Measurements from ENCODE around the gene AGTPBP1.
"Not testable (repeated sequence)": the region's sequence is repeated elsewhere in the genome, so short reads cannot be mapped to it uniquely, and the experiment has no call there.

The AGTPBP1 gene

DNA sequence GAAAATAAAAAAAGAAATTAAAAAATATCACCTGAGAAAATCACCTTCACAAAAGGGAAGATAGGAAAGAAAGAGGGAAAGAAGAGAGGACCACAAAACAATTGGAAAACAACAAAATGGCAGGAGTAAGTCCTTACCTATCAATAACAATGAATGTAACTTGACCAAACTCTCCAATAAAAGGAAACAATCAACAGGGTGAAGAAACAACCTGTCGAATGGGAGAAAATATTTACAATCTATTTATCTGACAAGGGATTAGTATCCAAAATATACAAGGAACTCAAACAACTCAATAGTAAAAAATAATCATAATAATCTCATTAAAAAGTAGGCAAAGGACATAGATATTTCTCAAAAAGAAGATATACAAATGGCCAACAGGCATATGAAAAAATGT, 135.8 kb downstream of the AGTPBP1 start:
- Mint-ChIP-seq H3K9me3 (no peaks in the 10 kb centered on the region), H3K36me3 (ENCODE audit: insufficient read depth) (peaks cover 11% of the 10 kb centered on the region), H3K27ac (ENCODE audit: low read depth) (no peak overlapping the region), H3K27me3 (no peaks in the 10 kb centered on the region), H3K4me1 (peaks cover 65% of the 10 kb centered on the region), H3K4me3 (no peak overlapping the region)
- no peak for ATAC-seq (replicated peaks; ENCODE audit: extremely low read depth, poor library complexity, severe bottlenecking)
- no peak for DNase-seq (ENCODE audit: low spot score in 2 of 2)

DNA sequence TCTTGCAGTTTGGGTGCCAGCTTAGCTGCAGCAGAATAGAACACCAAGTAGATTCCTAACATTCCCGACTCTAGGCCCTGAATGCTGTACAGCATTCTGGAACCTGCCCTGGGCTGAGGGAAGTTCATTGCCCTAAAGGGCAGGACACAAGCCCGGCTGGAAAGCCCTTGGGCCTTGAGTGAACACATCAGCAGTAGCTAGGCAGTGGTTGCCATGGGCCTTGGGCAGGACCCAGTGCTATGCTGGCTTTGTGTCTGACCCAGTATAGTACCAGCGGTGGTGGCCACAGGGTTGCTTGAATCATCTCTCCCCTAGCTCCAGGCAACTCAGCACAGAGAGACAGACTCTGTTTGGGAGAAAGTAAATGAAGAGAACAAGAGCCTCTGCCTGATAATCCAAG, 137.8 kb downstream of the AGTPBP1 start:
- peaks cover 73% of the 10 kb centered on the region for H3K4me1 Mint-ChIP-seq
- no peak overlapping the region for H3K4me3 Mint-ChIP-seq
- H3K27ac Mint-ChIP-seq (ENCODE audit: low read depth): no peak overlapping the region
- no peaks in the 10 kb centered on the region for H3K9me3 Mint-ChIP-seq
- no peak for DNase-seq (ENCODE audit: low spot score in 2 of 2)
- no peaks in the 10 kb centered on the region for H3K27me3 Mint-ChIP-seq
- ATAC-seq (replicated peaks; ENCODE audit: extremely low read depth, poor library complexity, severe bottlenecking): no peak
- peaks cover 12% of the 10 kb centered on the region for H3K36me3 Mint-ChIP-seq (ENCODE audit: insufficient read depth)

DNA sequence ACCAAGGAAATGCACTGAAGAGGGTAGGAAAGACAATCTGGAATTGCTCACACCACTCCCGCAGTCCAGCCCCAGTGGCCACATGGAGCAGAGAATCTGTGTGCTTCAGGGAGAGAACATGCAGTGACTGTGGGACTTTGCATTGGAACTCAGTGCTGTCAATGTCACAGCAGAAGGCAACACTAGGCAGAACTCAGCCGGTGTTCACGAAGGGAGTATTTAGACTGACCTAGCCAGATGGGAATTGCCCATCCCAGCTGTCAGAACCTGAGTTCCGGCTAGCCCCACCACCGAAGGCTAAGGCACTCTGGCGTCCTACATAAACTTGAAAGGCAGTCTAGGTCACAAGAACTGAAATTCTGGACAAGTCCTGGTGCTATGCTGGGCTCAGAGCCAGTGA, 139.0 kb downstream of the AGTPBP1 start:
- Mint-ChIP-seq H3K36me3 (ENCODE audit: insufficient read depth) (peaks cover 12% of the 10 kb centered on the region), H3K27me3 (no peaks in the 10 kb centered on the region), H3K4me3 (no peak overlapping the region), H3K9me3 (no peaks in the 10 kb centered on the region), H3K4me1 (peaks cover 68% of the 10 kb centered on the region), H3K27ac (ENCODE audit: low read depth) (peak overlapping the region; percentile 30)
- DNase-seq (ENCODE audit: low spot score in 2 of 2) (no peak), ATAC-seq (replicated peaks; ENCODE audit: extremely low read depth, poor library complexity, severe bottlenecking) (no peak)

DNA sequence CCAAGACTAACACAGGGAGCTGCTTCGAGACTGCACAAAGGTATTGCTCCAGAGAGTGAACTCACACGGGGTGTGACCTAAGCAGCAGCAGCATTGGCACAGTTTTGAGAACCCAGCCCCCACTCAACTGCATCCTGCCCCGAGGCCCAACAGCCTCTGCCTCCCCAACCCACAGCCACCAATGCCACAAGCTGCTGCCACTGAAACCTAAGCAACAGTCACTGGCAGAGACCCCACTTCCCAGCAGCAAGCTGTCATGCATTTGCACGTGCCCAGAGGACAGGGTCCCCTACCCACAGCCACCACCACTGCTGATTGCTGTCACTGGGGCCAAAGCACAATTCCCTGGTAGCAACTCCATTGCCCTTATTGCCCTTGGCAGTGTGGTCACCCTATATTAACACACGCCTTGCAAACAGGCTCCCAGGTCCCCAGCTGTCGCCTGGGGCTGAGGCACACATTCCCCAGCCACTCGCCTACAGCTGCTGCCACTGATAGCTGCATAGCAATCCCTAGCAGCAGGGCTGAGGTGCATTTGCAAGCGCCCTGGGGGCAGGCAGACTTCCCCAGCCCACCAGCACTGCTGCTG, 141.0 kb downstream of the AGTPBP1 start:
- H3K4me3 Mint-ChIP-seq: peak overlapping the region; percentile 26
- H3K36me3 Mint-ChIP-seq (ENCODE audit: insufficient read depth): peaks cover 11% of the 10 kb centered on the region
- peaks cover 59% of the 10 kb centered on the region for H3K4me1 Mint-ChIP-seq
- DNase-seq (ENCODE audit: low spot score in 2 of 2) (peak in 1 of 2 donors; percentile 30), ATAC-seq (replicated peaks; ENCODE audit: extremely low read depth, poor library complexity, severe bottlenecking) (peak; percentile 91)
- no peaks in the 10 kb centered on the region for H3K27me3 Mint-ChIP-seq
- H3K27ac Mint-ChIP-seq (ENCODE audit: low read depth): peak overlapping the region; percentile 30
- H3K9me3 Mint-ChIP-seq: no peaks in the 10 kb centered on the region

DNA sequence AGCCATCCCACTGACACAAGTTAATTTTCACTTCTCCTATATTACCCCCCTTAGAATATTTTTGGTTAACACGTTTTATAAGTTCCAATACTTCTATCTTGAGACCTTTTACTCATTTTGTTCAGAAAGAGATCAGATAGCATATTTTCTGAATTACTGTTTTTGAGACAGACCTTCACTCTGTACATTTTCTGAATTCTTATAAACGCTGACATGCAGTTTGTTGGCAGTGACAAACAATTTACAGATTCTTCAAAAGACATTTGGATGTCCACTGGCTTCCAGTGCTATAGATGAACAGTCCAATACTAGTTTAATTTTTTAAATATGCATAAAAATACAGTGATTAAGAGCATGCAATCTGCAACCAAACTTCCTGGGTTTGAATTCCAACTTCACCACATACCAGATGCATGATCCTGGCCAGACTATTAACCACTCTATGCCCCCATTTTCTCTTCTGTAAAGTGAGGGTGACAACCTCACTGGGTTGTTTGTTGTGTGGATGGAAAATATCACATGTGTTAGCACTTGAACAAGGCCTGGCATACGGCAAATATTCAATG, 142.1 kb downstream of the AGTPBP1 start:
- no peaks in the 10 kb centered on the region for H3K27me3 Mint-ChIP-seq
- H3K9me3 Mint-ChIP-seq: no peaks in the 10 kb centered on the region
- peaks cover 50% of the 10 kb centered on the region for H3K4me1 Mint-ChIP-seq
- ATAC-seq (replicated peaks; ENCODE audit: extremely low read depth, poor library complexity, severe bottlenecking) (no peak), DNase-seq (ENCODE audit: low spot score in 2 of 2) (no peak)
- H3K4me3 Mint-ChIP-seq: no peak overlapping the region
- no peak overlapping the region for H3K27ac Mint-ChIP-seq (ENCODE audit: low read depth)
- peaks cover 14% of the 10 kb centered on the region for H3K36me3 Mint-ChIP-seq (ENCODE audit: insufficient read depth)

DNA sequence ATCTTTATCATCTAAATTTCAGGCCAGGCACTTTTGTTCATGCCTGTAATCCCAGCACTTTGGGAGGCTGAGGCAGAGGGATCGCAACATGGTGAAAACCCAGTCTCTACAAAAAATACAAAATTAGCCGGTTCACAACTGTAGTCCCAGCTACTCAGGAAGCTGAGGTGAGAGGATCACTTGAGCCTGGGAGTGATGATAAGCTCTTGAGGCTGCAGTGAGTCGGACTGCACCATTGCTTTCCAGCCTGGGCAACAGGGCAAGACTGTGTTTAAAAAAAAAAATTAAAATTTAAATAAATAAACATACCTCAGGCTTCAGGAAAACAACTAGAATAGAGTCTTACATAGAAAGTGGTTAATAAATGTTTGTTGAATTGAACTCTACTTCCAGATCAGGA, 147.4 kb downstream of the AGTPBP1 start:
- Mint-ChIP-seq H3K9me3 (no peaks in the 10 kb centered on the region), H3K27ac (ENCODE audit: low read depth) (no peak overlapping the region), H3K27me3 (no peaks in the 10 kb centered on the region), H3K4me3 (no peak overlapping the region), H3K4me1 (peaks cover 8% of the 10 kb centered on the region), H3K36me3 (ENCODE audit: insufficient read depth) (peaks cover 19% of the 10 kb centered on the region)
- DNase-seq (ENCODE audit: low spot score in 2 of 2): no peak
- no peak for ATAC-seq (replicated peaks; ENCODE audit: extremely low read depth, poor library complexity, severe bottlenecking)

DNA sequence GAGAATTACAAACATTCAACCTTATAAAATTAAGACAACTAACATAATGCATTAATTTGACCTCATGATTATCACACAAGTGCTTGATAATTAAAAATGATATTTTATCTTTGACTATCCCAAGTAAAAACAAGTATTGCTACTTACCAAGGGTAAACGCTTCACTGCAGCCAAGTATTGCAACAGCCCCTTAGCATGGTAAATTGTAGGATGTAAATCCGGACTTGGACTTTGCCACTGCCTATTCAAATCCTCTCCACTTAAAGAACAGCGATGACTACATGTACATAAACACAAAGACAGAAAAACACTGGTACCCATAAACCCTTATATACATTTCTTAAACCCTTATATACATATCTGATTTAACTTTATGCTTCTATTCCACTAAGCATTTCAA, 155.1 kb downstream of the AGTPBP1 start:
- H3K27ac Mint-ChIP-seq (ENCODE audit: low read depth): no peak overlapping the region
- H3K9me3 Mint-ChIP-seq: no peaks in the 10 kb centered on the region
- H3K4me3 Mint-ChIP-seq: no peak overlapping the region
- ATAC-seq (replicated peaks; ENCODE audit: extremely low read depth, poor library complexity, severe bottlenecking): no peak
- DNase-seq (ENCODE audit: low spot score in 2 of 2): no peak
- peaks cover 27% of the 10 kb centered on the region for H3K36me3 Mint-ChIP-seq (ENCODE audit: insufficient read depth)
- no peaks in the 10 kb centered on the region for H3K27me3 Mint-ChIP-seq
- peaks cover 5% of the 10 kb centered on the region for H3K4me1 Mint-ChIP-seq

DNA sequence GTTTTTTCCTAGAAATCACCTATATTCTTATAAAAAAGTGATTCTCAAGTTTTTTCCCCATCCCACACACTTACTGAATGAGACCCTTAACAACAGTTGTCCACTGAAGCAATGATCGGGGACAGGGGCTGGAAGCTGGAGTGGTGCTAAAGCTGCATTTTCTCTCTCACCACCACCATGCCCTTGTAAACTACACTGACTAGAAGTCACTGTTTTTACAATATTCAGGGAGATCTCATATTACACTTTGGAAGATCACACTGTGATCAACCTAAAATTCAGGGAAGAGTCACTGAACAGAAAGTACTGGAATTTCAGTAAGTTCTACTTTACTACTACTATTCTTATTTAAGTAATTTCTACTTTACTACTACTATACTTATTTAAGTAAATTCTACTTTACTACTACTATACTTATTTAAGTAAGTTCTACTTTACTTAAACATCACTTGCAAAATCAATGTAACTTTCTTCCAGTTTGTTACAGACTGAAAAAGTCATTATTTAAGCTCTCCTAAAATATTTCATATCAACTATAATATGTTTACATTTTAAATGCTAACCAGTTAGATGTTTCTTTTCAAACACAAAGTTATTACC, 164.3 kb downstream of the AGTPBP1 start:
- no peak for DNase-seq (ENCODE audit: low spot score in 2 of 2)
- H3K9me3 Mint-ChIP-seq: no peaks in the 10 kb centered on the region
- H3K4me1 Mint-ChIP-seq: no peaks in the 10 kb centered on the region
- ATAC-seq (replicated peaks; ENCODE audit: extremely low read depth, poor library complexity, severe bottlenecking): no peak
- peaks cover 16% of the 10 kb centered on the region for H3K36me3 Mint-ChIP-seq (ENCODE audit: insufficient read depth)
- no peak overlapping the region for H3K4me3 Mint-ChIP-seq
- no peaks in the 10 kb centered on the region for H3K27me3 Mint-ChIP-seq
- no peak overlapping the region for H3K27ac Mint-ChIP-seq (ENCODE audit: low read depth)

DNA sequence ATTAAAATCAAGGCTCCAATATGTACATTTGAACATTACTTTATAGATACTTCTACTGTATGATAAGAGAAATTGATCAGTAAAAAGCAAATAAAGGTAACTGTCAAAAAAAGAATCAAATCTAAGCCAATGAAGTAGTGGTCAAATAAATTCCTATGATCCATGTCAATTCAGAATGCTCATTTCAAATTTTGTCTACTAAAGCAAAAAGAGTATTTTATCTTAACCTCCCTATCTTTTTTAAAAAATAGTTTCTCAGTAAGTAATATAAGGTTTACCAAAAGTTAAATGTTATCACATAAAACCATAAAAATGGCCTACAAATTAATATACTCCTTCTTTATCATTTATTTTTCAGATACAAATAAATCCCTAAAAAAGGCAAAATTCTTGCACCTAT, 165.9 kb downstream of the AGTPBP1 start:
- no peak overlapping the region for H3K27ac Mint-ChIP-seq (ENCODE audit: low read depth)
- H3K4me3 Mint-ChIP-seq: no peak overlapping the region
- H3K9me3 Mint-ChIP-seq: no peaks in the 10 kb centered on the region
- DNase-seq (ENCODE audit: low spot score in 2 of 2) (no peak), ATAC-seq (replicated peaks; ENCODE audit: extremely low read depth, poor library complexity, severe bottlenecking) (no peak)
- no peaks in the 10 kb centered on the region for H3K27me3 Mint-ChIP-seq
- peaks cover 21% of the 10 kb centered on the region for H3K36me3 Mint-ChIP-seq (ENCODE audit: insufficient read depth)
- H3K4me1 Mint-ChIP-seq: no peaks in the 10 kb centered on the region

DNA sequence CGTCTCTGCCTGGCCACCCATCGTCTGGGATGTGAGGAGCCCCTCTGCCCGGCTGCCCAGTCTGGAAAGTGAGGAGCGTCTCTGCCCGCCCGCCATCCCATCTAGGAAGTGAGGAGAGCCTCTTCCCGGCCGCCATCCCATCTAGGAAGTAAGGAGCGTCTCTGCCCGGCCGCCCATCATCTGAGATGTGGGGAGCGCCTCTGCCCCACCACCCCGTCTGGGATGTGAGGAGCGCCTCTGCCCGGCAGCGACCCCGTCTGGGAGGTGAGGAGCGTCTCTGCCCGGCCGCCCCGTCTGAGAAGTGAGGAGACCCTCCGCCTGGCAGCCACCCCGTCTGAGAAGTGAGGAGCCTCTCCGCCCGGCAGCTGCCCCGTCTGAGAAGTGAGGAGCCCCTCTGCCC, 168.2 kb downstream of the AGTPBP1 start:
- H3K4me1 Mint-ChIP-seq: peaks cover 11% of the 10 kb centered on the region
- not testable (repeated sequence) for H3K27me3 Mint-ChIP-seq; ATAC-seq (replicated peaks; ENCODE audit: extremely low read depth, poor library complexity, severe bottlenecking); H3K9me3 Mint-ChIP-seq; DNase-seq (ENCODE audit: low spot score in 2 of 2); H3K4me3 Mint-ChIP-seq; H3K27ac Mint-ChIP-seq (ENCODE audit: low read depth)
- H3K36me3 Mint-ChIP-seq (ENCODE audit: insufficient read depth): peaks cover 23% of the 10 kb centered on the region

DNA sequence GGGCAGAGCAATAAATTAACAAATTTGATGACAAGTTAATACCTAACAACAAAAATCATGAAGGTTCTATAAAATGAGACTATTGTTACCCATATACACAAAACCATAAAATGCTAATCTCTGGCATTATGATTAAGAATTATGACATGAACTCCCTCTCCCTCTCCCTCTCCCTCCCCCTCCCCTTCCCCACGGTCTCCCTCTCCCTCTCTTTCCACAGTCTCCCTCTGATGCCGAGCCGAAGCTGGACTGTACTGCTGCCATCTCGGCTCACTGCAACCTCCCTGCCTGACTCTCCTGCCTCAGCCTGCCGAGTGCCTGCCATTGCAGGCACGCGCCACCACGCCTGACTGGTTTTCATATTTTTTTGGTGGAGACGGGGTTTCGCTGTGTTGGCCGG, 168.8 kb downstream of the AGTPBP1 start:
- Mint-ChIP-seq H3K4me1 (peaks cover 15% of the 10 kb centered on the region), H3K36me3 (ENCODE audit: insufficient read depth) (peaks cover 23% of the 10 kb centered on the region)
- not testable (repeated sequence) for H3K27me3 Mint-ChIP-seq; H3K27ac Mint-ChIP-seq (ENCODE audit: low read depth); DNase-seq (ENCODE audit: low spot score in 2 of 2); H3K9me3 Mint-ChIP-seq; H3K4me3 Mint-ChIP-seq; ATAC-seq (replicated peaks; ENCODE audit: extremely low read depth, poor library complexity, severe bottlenecking)

DNA sequence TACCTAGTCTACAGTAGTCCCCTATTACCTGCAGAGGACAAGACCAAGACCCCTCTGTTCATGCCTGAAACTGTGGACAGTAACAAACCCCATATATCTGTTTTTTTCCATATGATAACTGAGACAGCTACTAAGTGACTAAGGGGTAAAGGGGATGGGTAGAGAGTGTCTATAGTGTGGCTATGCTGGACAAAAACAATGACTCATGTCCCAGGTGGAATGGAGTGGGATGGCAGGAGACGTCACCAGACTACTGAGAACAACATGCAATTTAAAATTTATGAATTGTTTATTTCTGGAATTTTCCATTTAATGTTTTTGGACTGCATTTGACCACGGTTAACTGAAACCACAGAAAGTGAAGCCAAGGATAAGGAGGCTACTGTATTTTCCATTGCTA, 171.8 kb downstream of the AGTPBP1 start:
- ATAC-seq (replicated peaks; ENCODE audit: extremely low read depth, poor library complexity, severe bottlenecking) (no peak), DNase-seq (ENCODE audit: low spot score in 2 of 2) (no peak)
- H3K27me3 Mint-ChIP-seq: no peaks in the 10 kb centered on the region
- no peaks in the 10 kb centered on the region for H3K9me3 Mint-ChIP-seq
- H3K4me1 Mint-ChIP-seq: peaks cover 15% of the 10 kb centered on the region
- no peak overlapping the region for H3K27ac Mint-ChIP-seq (ENCODE audit: low read depth)
- H3K36me3 Mint-ChIP-seq (ENCODE audit: insufficient read depth): peaks cover 19% of the 10 kb centered on the region
- H3K4me3 Mint-ChIP-seq: no peak overlapping the region

DNA sequence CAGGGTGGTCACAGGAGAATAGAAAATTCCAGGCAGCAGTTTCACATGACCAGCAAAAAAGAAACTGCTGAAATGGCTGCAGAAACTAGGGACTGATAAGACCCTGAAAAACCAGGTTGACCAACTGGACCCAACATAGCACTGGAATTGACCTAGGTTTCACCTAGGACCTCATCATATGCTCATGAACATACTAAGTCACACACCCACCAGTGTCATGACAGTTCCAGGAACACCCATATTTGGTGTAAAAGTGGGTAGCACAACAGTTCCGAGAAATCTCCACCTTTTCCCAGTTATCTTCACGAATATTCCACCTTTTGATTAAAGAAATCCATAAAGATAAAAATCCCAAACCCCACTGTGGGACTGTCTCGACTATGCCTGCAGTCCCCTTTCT, 182.2 kb downstream of the AGTPBP1 start:
- H3K9me3 Mint-ChIP-seq: no peaks in the 10 kb centered on the region
- no peak overlapping the region for H3K4me3 Mint-ChIP-seq
- peaks cover 14% of the 10 kb centered on the region for H3K36me3 Mint-ChIP-seq (ENCODE audit: insufficient read depth)
- no peaks in the 10 kb centered on the region for H3K27me3 Mint-ChIP-seq
- H3K4me1 Mint-ChIP-seq: peaks cover 30% of the 10 kb centered on the region
- DNase-seq (ENCODE audit: low spot score in 2 of 2): no peak
- no peak overlapping the region for H3K27ac Mint-ChIP-seq (ENCODE audit: low read depth)
- ATAC-seq (replicated peaks; ENCODE audit: extremely low read depth, poor library complexity, severe bottlenecking): no peak

Data from central memory CD8-positive, alpha-beta T cell (primary cell).